22Rv1 (cell line): ENCODE data around the gene SMIM23.

Experiments
- H3K27ac ChIP-seq: fragments of 450-650 bp; 2 replicates; pipeline ENCODE4 v1.5.1; 2017
- ZFX ChIP-seq: fragments of 450-650 bp; IDR thresholded peaks from 2 replicates; pipeline ENCODE4 v1.6.1; 2017; ENCODE audit warnings: antibody characterized with exemption, borderline replicate concordance
- TF ChIP-seq, protein P1 (sequence below): fragments of 450-650 bp; IDR thresholded peaks from 2 replicates; pipeline ENCODE4 v1.5.1; 2017; ENCODE audit warnings: mild to moderate bottlenecking

The SMIM23 gene

DNA sequence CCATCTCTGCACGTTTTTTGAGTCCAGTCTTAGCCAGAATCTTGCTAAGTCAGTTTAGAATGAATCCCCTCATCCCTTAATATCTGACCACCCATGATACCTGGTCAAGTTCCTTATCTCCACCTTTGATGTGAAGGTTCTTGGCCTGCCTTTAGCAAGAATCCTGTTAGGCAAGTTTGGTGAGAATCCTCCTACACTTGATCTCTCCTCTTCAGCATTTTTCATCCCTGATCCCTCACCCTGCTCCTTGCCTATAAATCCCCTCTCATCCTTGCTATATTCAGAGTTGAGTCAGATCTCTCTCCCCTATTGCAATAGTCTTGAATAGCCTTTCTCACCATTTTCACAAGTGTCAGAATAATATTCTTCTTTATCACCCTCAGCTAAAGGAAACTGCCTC lies 31.0 kb downstream of the SMIM23 start:
- no peak overlapping the region for H3K27ac ChIP-seq
- TF ChIP-seq ZFX, result no peak
- TF ChIP-seq, protein P1, sequence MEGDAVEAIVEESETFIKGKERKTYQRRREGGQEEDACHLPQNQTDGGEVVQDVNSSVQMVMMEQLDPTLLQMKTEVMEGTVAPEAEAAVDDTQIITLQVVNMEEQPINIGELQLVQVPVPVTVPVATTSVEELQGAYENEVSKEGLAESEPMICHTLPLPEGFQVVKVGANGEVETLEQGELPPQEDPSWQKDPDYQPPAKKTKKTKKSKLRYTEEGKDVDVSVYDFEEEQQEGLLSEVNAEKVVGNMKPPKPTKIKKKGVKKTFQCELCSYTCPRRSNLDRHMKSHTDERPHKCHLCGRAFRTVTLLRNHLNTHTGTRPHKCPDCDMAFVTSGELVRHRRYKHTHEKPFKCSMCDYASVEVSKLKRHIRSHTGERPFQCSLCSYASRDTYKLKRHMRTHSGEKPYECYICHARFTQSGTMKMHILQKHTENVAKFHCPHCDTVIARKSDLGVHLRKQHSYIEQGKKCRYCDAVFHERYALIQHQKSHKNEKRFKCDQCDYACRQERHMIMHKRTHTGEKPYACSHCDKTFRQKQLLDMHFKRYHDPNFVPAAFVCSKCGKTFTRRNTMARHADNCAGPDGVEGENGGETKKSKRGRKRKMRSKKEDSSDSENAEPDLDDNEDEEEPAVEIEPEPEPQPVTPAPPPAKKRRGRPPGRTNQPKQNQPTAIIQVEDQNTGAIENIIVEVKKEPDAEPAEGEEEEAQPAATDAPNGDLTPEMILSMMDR, result no peak

DNA sequence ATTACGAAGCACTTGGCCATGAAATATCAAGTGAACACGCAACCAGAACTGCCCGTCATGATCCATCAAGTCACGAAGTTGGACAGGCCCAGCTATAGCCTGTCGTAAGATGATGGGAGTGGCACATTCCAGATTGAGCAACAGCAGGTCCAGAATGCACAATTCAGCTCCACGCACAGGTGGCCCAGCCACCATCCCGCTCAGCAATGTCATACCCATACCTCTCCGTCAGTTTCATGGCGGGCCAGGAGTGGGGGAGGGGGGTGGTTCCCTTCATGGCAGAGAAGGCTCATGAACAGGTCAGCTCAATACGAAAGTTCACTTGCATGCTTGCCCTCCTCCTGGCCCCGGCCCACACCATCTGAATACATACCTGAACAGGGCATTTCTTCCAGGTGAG lies 34.9 kb downstream of the SMIM23 start:
- TF ChIP-seq, protein P1, result no peak
- TF ChIP-seq ZFX, result no peak
- no peak overlapping the region for H3K27ac ChIP-seq

DNA sequence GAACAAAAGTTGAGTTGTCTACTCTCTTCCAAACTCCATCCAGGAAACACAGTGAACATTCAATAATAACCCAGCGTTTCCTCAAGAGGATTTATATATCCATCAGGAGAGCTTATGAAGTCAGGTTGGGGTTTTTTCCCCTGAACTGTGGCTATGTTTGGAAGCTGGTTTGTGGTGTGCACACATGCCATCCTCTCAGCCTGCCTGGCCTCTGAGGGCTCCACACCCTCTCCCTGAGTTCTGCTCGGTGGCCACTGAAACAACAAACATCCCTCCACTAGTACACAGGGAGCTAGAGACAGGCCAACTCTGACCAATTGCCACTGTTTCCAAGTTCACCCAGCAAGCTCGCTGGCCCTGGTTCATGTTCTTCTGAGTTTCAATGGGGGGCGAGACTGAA lies 35.7 kb downstream of the SMIM23 start:
- TF ChIP-seq, protein P1, result no peak
- no peak for TF ChIP-seq ZFX
- no peak overlapping the region for H3K27ac ChIP-seq

DNA sequence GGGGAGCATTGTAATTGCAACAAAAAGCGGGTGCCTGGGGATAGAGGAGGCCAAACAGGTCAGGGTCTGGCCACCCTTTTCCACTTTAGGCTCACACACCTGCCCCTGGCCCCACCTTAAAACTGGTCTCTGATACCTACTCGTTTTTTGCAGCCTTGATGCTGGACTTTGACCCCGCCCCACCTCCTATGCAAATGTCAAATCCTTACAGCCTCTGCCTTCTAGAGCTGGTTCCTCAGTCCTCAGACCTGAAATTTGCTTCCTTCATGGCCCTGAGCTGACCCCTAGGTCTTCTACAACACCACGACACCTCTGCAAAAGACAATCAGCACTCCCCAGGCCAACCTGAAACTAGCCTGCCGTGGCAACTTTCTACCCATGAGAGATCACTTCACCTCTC lies 37.7 kb downstream of the SMIM23 start:
- TF ChIP-seq, protein P1, result no peak
- no peak for TF ChIP-seq ZFX

DNA sequence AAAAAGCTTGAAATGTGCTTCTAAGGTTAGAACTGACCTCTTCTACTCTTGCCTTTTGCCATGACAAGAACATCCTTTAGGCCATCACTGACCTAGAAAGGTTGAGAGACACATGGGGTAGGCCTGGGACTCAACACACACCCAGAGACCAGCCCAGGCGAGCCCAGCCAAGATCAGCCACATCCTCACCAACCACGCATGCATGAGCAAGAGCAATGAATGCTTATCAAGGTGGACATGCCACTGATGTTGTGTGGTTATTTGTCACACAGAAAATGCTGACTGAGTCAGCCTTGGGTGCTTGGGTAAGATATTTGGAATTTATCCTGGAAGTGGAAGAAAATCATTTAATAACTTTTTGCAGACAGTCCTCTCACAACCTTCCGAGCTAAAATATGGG lies 39.4 kb downstream of the SMIM23 start:
- no peak for TF ChIP-seq ZFX
- TF ChIP-seq, protein P1, result no peak
- H3K27ac ChIP-seq, result no peak overlapping the region

More for the DNA sequence above, 37.7 kb downstream of the SMIM23 start:
- peak overlapping the region; percentile 50 for H3K27ac ChIP-seq

DNA sequence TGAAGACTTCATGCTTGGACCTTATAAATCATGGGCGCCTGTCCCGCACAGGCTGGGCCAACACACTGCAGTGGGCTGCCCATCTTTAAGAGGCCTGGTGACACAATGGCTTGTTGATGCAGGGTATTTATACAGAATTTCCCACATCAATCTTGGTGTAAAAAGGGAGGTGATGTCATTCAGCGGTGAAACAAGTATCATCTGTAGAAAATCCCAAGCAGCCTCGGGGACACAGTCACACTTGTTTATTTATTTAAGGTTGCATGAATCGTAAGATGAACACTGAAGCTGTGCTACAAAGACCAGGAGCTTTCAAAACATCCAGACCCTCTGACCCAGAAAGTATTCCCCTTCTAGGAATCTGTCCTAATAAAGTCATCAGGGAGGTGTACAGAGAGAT lies 40.5 kb downstream of the SMIM23 start:
- no peak overlapping the region for H3K27ac ChIP-seq
- no peak for TF ChIP-seq ZFX
- TF ChIP-seq, protein P1, result no peak

DNA sequence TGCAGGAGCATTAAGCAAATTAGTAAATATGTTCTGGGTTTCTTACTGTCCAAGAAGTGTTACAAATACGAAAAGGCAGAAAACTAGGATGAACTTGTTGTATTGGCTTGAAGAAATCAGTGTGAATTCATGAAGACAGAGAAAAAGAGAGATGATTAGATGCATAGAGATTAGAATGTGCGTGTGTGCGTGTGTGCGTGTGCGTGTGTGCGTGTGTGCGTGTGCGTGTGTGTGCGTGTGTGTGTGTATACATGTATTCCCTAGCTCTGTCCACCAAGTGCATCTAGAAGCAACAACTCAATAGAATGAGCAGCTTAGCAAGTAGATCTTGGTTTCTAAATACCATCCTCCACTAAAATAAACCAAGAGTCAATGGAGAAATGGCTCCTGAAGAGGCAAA lies 41.5 kb downstream of the SMIM23 start:
- H3K27ac ChIP-seq, result no peak overlapping the region
- TF ChIP-seq ZFX, result no peak
- TF ChIP-seq, protein P1, result no peak
